GM18873 (cell line): ENCODE data around the gene HTT.
"Not testable (repeated sequence)": the region's sequence is repeated elsewhere in the genome, so short reads cannot be mapped to it uniquely, and the experiment has no call there.

Source experiments
- ATAC-seq: cut with Tn5 transposase; IDR thresholded peaks from one replicate; pipeline ENCODE4 v1.9.1; 2021; ENCODE audit warnings: mild to moderate bottlenecking, moderate library complexity, moderate number of reproducible peaks; ENCODE audit not compliant: unreplicated experiment, low FRiP score

The HTT gene

DNA sequence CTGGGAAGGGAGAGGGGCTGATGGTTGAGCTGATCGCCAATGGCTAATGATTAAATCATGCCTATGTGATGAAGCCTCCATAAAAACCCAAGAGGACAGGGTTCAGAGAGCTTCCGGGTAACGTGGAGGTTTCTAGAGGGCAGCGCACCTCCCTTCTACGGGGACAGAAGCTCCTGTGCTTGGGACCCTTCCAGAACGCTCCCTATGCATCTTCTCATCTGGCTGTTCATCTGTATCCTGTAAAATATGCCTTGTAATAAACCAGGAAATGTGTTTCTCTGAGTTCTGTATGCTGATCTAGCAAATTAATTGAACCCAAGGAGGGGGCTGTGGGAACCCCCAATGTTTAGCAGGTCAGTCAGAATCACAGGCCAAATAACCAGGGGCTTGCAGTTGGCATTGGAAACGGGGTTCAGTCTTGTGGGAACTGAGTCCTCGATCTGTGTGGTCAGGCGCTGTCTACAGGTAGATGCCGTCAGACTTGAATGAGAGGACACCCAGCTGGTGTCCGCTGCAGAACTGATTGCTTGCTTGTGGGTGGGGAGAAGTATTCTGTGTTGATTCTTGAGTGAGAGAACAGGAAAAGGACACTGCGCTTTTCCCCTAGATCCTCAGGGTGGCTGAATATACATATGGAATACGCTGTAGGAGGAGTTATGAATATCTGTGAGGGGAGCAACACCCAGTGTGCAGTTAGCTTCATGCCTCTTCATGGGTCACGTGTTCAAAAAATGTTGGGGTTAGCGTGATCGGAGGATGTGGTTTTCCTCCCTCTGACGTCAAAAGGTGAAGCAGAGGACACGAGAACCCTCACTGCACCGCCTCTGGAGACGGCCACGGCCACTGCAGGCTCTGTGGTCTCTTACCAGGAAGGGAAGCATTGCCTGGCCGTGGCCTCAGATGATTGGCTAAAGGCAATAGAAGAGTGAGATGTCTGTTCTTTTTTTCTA lies 29.3 kb upstream of the HTT start:
- no peak for ATAC-seq

DNA sequence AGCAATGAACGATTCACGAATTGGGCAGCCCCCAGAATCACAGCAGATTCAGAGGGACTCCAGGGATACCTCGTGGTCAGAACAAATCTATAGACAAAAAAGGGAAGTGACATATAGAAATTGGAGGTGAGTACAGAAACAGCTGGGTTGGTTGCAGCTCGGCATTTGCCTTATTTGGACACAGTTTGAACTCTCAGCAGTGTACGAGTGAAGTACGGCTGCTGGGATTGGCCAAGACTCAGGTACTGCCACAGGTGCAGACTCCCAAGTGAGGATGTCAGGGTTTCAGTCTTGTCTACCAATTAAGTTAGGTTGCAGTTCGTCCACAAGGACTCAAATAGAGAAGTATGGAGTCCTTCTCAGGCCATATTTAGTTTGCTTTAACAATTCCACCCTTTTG lies 28.3 kb upstream of the HTT start:
- ATAC-seq: no peak

DNA sequence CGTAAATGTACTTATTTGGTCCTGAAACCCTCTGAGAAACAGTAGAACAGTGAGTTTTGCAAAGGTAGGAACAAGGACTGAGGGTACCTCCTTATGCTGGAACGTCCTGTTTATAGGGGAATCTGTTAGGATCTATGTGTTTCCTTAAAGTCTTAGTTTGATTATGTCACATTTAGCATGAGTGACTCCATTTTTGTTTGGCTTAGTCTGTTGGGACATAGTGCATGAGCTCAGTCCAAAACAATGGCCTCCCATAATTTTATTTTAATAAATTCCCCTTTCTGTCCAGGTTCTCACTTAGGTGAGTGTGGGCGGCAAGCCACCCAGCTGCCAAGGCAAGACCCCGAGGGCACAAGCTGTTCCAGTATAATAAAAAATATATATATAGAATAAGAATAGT lies 27.9 kb upstream of the HTT start:
- no peak for ATAC-seq

DNA sequence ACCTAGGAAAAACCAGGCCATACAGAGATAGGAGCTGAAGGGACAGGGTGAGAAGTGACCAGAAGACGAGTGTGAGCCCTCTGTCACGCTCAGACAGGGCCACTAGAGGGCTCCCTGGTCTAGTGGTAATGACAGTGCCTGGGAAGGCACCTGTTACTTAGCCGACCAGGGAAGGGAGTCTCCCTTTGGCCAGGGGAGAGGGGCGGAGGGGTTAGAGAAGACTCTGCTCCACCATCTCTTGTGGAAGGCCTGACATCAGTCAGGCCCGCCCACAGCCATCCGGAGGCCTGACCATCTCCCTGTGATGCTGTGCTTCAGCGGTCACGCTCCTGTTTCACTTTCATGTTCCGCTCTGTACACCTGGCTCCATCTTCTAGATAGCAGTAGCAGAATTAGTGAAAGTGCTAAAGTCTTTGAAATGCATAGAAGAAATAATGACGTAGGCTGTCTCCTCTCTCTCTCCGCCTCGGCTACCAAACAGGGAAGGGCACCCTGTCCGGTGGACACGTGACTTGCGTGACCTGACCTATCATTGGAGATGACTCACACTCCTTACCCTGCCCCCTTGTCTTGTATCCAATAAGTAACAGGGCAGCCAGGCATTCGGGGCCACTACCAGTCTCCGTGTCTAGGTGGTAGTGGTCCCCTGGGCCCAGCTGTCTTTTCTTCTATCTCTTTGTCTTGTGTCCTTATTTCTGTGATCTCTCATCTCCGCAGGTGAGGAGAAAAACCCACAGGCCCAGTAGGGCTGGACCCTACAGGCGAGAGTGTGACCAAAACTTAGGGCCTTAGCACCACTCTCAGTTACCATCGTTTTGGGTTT lies 26.8 kb upstream of the HTT start:
- peak; percentile 81 for ATAC-seq

DNA sequence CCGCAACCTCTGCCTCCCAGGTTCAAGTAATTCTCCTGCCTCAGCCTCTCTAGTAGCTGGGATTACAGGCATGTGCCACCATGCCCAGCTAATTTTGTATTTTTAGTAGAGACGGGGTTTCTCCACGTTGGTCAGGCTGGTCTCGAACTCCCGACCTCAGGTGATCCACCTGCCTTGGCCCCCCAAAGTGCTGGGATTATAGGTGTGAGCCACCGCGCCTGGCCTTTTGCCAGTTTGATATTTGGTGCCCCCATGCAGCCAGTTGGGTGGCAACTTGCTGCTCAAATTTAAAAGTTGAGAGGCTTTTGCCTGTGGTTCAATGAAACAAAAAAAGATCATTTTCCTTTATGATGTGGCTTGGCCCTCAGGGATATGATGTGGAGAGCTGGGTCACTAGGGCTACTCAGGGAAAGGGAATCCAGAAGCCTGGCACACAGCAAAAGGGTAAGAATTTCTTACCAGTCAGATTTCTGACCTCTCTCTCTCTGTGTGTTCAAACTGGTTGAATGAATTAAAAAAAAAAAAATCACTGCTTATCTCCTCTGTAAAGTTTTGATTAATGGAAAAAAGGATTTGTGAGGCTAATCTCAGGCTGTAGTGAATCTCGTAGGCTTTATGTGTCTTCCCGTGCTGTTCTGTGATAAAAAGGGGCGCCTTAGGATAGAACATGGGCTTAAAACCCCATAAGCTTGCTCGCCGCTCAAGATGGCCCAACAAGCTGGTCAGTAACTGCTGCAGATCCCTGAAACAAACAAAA lies 23.2 kb upstream of the HTT start:
- not testable (repeated sequence) for ATAC-seq

DNA sequence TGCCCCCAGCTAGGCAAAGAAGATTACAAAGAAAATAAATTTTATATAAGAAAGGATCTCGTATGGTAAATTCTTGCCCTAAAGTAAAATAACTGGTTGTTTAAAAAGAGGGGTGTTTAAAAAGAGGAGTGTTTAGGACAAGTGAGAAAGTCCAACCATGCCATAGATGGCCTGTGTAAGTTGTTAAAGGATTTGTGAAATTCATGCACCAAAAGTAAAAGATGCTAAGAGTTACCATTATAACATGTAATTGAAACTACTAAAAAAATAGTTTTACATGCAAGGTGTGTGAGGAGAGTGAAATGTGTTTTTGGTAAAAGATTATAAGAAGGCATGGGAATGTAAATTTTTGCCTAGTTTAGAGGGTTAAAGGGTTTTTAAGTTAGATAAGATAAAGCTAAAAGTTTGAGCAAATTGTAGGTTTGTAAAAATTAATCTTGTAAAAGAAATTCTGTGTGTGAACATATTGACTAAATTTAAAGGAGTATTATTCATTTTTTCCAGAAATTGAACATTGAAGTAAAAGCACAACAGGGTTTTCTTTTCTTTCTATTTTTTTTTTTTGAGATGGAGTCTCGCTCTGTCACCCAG lies 20.2 kb upstream of the HTT start:
- ATAC-seq: no peak

DNA sequence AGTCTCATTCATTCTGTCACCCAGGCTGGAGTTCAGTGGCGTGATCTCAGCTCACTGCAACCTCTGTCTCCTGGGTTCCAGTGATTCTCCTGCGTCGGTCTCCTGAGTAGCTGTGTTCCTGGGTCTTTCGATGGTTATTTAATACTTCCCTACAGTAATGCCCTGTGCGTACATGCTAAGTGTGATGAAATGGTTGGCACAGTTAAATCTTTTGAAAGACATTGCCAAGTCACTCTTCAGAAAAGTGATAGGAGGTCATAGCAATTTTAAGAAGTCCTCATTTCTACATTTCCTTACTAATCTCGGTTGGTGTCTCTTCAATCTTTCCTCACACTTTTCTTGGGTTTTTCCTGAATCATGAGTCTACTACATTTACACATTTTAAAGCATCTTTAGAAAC lies 14.5 kb upstream of the HTT start:
- no peak for ATAC-seq

DNA sequence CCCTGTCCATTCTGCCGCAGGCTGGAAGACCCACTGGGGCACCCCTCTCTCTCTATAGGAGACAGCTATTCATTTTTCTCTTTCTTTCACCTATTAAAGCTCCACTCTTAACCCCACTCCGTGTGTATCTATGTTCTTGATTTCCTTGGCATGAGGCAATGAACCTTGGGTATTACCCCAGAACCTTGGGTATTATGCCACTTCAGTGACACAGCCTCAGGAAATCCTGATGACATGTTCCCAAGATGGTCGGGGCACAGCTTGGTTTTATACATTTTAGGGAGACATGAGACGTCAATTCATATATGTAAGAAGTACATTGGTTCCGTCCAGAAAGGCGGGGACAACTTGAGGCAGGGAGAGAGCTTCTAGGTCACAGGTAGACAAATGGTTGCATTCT lies 13.5 kb upstream of the HTT start:
- ATAC-seq: no peak

DNA sequence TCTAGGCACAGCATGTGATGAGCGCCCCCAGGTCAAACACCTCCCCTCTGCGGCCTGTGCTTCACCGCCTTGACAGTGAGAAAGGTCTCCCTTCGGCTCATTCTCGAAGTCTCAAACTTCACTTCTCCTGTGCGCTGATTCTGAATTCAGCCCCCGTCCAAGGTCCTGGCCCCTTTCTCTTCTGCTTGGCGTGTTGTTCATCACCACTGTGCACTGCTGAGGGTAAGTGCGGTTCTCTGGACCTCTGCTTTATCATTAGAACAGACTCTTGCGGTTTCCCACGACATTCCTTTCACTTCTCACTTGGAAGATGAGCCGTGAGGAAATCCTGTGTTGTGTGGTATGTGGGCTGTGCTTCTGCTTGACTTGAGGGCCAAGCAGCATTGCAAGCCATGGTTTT lies 12.0 kb upstream of the HTT start:
- no peak for ATAC-seq

DNA sequence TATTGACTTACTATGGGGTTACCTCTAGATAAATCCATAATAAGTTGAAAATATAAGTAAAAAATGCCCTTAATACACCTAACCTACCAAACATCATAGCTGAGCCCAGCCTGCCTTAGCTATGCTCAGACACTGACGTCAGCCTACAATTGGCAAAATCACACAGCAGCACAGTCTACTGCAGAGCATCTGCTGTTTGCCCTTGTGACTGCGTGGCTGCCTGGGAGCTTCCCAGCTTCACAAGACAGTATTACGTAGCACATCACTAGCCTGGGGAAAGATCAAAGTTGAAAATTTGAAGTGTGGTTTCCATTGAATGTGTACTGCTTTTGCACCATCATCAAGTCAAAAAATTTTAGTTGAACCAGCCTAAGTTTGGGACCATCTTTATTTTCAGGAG lies 8.9 kb upstream of the HTT start:
- ATAC-seq: no peak

DNA sequence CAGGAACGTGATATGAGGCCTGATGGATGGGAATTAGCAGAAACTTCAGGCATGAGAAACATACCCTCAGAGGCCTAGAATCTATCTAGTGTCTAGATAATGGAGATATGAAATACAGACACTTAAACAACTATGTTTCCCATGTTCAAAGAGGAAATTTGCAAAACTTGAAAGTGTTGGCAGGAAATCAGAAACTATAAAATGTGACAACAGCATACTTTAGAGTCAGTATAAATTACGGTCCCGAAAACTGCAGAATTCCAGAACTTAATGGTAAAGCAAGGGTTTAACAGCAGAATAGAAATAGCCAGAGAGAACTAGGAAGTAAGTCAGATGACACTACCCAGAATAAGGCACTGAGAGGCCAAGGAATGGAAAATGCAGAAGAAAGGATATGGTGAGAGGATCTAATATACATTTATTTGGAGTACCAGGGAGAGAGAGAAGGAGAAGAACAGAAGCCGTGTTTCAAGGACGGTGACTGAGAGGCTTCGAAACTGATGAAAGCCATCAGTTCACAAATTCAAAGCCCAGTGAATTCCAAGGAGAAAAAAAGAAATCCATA lies 7.6 kb upstream of the HTT start:
- ATAC-seq: no peak

DNA sequence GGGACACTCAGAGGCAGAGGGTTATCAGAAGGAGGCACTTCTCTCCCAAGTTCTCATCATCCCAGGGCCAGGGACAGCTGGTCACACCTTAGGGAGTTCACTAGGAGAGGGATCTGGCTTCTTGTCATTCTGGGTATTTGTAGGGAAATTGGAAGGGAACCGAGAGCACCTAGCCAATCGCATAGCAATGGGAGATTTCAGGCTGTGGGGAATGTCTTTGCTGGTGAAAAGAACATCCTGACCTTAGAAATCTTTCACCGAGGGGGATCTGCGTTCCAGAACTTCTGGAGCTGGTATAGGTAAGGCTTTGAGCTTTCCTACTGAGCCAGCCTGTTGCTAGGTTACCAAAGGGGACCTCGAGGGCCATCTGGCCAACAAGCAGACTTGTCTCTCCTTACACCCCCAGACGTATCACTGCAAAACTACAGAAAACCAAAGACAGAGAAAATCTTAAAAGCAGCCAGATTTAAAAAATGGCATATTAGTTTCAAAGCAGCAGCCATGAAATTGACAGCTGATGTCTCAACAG lies 6.9 kb upstream of the HTT start:
- ATAC-seq: no peak

DNA sequence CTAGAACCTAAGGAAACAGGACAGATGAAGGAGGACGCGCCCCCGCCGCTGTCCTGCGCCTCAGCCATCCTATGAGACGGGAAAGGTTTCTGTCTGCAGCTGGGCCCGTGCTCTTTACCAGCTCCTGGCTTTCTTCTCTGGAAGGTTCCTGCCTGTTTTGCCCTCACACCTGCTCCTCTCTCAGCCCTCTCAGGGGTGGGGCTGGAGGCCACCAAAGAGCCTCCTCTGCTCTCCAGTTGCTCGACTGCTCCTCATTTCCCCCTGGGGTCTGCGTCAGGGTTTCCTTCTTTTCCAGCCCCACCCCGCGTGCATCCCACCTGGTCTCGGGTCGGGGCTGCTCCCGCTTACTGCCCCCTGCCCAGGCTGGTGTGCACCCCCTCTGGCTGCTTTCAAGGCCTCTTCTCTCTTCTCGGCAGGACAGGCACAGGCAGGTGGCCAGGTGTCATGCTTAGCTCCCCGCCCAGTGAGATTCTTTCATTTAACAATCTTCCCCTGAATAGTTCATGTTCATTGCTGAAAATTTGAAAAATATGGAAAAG lies 4.8 kb upstream of the HTT start:
- no peak for ATAC-seq

DNA sequence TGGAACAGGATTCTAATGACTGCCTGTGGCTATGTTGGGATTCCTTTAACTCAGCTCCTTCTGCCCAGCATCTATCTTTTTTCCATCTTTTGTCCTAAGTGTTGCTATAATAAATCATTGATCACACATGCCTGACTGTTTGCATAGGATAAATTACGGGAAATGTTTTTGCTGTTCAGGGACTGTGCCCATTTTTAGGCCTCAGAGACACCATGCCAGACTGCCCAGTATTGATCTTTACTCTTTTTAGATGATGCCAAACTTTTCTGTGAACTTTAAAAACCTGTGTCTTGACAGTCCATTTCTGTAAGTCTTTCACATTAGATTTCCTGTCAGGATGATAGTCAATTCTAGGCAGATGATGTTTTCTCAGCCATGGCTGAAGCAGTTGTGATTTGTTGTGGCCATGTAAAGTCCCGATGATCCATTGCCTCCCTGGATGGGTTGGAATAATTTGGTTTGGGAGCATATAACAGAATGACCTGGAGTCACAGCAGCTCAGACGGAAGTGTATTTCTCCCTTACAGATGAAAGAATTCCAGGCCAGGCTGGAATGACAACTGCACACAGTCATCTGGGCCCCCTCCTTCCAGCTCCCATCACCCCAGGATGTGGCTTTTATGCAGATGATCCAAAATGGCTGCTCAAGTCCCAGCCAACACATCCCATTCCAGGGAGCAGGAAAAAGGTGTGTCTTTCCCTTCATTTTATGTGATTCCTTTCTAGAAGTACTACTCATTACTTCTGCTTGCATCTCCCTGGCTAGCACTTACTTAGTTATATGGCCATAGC lies 3.6 kb upstream of the HTT start:
- ATAC-seq: no peak

DNA sequence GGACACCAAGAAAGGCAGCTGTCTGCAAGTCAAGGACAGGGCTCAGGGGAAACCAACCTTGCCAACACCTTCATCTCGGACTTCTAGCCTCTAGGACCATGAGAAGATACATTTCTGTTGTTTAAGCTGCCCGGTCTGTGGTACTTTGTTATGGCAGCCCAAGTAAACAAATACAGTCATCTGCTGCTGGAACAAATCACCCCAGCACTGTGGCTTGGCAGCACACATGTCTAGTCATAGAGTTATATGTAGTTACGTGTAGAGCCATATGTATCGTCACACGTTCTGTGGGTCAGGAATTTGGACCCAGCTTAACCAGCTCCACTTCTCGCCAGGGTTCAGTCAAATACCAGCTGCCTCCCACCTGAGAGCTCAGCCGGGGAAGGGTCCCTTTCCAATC lies 2.7 kb upstream of the HTT start:
- ATAC-seq: no peak

DNA sequence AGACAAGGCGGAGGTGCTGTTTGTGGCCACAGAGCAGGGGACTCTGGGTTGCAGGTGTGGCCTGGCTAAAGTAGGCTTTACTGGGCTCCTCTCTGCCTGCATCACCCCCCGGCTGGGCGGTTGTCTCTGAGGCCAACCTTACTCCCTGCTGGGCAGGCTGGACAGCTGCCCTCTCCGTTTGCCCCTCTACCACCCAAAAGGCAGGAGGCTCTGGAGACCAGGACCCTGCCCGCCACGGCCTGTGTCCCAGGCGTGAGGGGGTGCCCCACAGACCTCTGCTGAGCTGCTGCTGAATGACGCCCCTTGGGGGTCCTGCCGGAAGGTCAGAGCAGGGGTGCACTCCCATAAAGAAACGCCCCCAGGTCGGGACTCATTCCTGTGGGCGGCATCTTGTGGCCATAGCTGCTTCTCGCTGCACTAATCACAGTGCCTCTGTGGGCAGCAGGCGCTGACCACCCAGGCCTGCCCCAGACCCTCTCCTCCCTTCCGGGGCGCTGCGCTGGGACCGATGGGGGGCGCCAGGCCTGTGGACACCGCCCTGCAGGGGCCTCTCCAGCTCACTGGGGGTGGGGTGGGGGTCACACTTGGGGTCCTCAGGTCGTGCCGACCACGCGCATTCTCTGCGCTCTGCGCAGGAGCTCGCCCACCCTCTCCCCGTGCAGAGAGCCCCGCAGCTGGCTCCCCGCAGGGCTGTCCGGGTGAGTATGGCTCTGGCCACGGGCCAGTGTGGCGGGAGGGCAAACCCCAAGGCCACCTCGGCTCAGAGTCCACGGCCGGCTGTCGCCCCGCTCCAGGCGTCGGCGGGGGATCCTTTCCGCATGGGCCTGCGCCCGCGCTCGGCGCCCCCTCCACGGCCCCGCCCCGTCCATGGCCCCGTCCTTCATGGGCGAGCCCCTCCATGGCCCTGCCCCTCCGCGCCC lies 1.1 kb upstream of the HTT start:
- ATAC-seq: no peak

DNA sequence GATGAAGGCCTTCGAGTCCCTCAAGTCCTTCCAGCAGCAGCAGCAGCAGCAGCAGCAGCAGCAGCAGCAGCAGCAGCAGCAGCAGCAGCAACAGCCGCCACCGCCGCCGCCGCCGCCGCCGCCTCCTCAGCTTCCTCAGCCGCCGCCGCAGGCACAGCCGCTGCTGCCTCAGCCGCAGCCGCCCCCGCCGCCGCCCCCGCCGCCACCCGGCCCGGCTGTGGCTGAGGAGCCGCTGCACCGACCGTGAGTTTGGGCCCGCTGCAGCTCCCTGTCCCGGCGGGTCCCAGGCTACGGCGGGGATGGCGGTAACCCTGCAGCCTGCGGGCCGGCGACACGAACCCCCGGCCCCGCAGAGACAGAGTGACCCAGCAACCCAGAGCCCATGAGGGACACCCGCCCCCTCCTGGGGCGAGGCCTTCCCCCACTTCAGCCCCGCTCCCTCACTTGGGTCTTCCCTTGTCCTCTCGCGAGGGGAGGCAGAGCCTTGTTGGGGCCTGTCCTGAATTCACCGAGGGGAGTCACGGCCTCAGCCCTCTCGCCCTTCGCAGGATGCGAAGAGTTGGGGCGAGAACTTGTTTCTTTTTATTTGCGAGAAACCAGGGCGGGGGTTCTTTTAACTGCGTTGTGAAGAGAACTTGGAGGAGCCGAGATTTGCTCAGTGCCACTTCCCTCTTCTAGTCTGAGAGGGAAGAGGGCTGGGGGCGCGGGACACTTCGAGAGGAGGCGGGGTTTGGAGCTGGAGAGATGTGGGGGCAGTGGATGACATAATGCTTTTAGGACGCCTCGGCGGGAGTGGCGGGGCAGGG lies 568 bp downstream of the HTT start:
- peak; percentile 12 for ATAC-seq
